Measurements from ENCODE around the gene NLRP9.

NLRP9 gene

DNA sequence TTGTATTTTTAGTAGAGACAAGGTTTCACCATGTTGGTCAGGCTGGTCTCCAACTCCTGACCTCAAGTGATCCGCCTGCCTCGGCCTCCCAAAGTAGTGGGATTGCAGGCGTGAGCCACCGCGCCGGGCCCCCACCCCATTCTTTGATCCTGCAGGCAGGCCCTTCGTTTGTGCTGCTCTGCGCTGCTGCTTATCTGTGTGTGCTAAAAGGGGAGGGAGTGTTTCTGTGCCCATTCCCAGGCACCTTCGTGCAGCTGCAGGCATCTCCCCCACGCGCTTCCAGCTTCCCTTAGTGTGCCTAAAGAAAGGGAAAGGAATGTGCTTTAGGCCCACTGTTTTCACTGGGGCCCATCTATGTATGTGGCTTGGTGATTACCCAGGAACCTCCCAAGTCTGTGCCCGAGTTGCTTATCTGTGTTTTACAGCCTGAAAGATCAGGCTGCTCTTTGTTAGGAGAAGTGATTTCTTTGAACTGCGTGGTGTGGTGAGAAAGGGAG, 36.0 kb downstream of the NLRP9 start:
- DNase-seq, result no peak

DNA sequence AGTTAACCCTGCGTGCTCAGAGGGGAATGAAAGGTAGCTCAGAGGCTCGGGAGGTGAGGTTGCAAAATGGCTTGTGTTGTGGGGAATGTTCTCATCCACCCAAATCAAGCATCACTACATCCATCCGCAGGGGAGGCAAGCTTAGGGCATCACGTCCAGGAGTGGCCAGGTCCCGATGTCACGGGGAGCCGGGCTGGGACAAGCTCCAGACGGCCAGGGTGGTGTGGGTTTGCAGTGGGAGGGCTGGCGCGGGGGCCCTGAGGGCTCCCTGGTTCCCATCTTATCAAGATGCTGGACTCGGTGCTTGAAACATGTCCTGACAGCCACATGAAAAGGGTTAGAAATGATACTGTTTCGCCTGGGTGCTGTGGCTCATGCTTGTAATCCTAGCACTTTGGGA, 37.4 kb downstream of the NLRP9 start:
- no peak for DNase-seq

DNA sequence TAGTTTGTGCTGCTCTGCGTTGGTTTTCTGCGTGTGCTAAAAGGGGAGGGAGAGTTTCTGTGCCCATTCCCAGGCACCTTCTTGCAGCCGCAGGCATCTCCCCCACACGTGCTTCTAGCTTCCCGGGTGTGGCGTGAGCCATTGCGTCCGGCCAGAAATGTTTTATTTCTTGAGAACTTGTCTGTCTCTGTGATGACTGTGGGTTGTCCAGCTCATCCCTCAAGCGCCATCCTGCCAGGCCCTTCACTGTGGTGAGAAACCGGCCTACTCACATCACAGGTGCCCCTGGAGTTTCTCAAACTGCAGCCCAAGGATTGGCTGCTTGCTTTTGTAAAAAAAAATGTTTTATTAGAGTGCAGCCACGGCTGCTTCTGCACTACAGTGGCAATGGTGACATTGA, 39.0 kb downstream of the NLRP9 start:
- DNase-seq, result no peak

DNA sequence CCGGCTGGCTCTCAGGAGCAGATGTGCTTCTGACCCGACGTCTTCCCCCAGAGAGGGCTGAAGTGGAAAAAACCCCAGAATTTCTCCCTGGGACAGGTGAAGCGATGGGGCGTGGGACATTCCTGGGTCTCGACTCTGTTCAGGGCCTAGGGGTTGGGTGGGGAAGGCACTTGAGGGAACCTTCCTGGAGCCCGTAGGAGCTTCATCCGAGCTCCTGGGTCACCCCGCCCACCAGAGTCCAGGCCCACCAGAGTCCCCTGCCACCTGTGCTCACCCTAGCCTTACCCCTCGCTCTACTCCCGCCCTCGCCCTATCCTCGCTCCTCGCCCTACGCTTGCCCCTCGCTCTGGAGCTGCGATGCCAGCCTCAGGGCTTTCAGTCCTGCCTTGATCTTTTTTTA, 39.9 kb downstream of the NLRP9 start:
- DNase-seq, result no peak

DNA sequence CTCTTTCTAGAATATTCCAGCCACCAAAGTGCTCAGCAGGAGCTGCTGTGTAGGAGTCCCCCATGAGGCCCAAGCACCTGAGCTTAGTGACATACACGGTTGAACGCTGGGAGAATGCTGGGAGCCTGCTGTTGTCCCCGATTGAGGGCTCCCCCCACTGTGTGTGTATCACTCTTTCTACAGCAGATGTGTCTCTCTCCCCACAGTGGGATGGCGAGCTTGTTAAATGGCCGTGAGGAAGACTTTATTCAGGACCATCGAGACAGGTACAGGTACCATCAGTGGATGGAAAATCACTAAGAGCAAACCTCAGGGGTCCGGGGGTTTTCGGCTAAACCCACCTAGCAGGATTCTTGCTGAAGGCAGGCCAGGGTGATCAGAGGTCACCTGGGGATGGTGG, 40.5 kb downstream of the NLRP9 start:
- DNase-seq, result no peak

DNA sequence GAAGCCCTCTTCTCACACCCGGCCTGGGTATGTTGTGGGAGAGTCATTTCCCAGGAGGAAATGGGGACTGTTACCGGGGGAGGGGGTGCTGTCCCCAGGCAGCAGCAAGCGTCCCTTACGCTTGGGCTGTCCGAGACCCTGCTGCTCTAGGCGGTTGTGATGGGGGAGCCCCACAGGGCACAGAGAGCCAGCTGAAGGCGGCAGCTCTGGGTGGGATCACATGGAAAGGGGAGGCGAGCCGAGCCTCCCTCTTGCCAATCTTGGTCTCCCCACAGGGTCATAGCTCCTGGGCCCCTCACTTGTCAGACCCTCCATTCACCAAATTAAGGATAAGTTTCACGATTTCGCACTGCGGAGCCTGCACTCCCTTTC, 41.1 kb downstream of the NLRP9 start:
- no peak for DNase-seq

DNA sequence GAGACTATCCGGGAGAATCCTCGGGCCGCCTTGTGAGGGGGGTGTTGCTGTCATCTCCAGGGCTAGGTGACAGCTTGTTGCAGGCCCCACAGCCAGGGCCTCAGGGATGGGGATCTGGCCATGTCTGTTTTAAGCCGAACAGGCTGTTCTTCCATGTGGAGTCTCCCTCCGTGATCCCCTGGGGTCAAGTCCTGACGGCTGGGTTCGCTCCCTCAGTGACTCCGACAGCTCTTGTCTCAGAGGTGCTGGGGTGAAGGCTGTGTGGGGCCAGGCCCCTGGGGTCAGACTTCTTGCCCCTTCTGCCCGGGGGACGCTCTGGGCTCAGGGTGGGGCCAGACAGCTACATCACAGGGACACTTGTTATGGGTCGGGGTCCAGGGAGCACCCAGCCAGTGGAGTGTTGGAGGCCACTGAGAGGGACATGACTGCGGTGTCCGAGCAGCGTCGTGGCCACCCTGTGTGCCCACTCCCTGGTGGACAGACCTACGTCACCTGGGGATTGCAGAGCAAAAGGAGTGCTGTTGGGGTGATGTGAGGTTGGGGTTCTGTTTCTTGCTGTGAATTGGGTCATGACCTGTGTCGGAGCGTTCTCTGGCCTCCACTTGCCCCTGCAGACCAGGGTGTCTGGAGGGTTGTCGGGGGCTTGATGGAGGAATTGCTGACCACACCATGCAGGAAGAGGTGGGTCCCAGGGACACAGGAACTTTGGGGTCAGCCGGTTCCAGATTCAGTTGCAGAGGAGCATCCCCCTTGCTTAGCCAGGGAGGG, 41.7 kb downstream of the NLRP9 start:
- no peak for DNase-seq

DNA sequence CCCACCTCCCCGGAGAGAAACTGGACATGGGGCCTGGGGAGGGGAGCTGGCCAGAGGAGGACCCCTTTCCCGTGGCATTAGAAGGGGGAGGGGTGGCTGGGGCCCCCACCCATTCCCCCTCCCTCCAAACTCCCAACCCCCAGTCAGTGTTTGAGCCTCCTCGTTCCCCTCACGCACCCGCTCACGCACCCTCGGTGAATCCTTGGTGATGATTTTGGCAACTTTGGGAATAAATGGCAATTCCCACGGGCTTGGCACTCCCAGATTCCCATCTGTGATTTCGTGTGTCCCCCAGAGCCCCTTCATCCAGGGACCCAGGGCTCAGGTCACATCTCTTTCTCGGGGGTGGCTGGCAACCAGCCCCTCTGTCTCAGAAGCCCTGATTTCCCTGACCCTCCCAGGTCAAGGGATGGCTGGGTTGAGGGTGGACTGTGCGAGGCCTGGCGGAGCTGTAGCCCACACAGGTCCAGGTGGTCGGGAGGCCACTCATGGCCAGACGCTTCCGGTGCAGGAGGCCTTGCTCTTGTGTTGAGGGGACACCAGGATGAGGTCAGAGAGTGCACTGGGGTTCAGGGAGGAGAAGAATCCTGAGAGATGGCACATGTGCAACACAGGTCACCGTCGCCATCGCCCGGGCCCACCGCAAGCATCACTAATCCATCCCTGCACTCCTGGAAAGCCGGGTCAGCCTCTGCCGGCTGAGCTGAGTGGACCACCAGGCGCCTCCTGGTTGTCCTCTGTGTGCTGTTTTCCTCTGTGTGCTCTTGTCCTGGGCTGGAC, 42.5 kb downstream of the NLRP9 start:
- no peak for DNase-seq

DNA sequence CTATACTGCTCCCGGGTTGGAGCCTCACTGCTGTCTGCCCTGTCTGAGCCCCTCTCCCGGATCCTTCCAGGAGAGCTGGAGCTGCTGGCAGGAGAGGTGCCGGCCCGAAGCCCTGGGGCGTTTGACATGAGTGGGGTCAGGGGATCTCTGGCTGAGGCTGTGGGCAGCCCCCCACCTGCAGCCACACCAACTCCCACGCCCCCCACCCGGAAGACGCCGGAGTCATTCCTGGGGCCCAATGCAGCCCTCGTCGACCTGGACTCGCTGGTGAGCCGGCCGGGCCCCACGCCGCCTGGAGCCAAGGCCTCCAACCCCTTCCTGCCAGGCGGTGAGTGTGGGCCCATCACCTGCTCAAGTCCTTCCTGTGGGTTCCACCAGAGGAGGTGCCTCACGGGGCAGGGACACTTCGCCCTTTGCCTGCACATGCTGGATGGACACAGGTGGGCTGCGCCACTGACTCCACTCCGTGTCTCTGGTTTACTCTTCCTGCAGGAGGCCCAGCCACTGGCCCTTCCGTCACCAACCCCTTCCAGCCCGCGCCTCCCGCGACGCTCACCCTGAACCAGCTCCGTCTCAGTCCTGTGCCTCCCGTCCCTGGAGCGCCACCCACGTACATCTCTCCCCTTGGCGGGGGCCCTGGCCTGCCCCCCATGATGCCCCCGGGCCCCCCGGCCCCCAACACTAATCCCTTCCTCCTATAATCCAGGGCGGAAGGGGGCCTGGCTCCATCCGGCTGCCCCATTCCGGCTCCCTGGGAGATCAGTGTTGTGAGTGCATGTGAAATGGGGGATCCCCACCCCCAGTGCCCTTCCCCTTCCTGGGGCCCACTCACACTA, 43.3 kb downstream of the NLRP9 start:
- DNase-seq, result no peak

DNA sequence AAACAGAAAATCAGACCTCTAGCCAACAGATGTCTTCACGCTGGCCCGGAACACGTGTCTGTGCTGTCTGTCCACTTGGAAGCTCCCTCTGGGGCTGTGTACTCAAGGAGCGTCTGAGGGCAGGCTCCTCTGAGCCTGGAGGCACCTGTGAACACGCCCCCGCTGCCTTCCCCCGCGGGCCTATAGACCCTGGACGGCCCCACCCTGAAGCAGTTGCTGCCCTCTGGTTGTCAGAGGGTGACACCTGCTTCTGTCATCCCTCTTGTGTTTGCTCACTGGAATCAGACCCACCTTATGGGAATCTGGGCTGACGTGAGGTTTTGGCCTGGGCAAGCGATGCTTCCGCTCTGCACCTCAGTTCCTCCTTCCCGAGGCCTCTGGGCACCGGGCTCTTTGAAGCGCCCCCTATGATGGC, 44.0 kb downstream of the NLRP9 start:
- DNase-seq, result no peak

DNA sequence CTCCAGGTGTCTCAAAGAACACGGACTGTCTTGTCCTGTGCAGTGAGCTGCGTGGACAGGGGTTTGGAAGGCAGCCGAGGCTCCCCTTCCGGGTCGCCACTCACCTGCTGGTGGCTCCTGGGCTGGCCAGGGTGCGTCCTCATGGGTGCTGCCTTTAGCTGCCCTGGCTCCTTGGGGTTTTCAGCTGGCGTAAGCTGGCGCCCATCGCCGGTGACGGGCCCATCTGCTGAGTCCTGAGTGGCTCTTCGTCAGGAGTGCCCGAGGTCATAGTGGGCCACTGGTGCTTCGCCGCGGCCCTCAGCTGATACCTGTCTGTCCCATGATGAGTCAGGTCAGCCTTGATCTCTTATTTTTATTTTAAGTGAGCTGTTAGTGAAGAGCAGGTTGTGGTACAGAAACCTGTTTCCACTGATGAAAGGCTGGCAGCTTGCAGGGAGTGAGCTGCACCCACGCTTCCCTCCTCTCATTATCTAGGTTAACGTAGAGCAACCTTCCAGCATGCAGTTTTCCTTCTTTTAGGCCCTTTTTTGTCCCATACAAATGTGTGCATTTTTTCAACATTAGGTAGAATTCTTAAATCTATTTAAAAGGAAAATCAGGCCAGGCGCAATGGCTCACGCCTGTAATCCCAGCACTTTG, 44.7 kb downstream of the NLRP9 start:
- DNase-seq, result no peak

DNA sequence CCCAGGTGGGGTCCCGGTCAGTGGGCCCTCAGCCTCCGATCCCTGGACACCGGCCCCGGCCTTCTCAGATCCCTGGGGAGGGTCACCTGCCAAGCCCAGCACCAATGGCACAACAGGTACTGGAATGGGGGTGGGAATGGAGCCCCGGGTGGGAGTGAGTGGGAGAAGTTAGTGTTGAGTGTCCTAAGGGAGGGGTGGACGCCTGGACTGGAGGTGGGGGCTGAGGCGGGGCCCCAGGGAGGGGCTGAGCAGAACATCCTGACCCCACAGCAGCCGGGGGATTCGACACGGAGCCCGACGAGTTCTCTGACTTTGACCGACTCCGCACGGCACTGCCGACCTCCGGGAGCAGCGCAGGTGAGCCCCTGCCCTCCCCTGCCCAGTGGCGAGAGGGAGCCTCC, 45.5 kb downstream of the NLRP9 start:
- DNase-seq, result no peak

DNA sequence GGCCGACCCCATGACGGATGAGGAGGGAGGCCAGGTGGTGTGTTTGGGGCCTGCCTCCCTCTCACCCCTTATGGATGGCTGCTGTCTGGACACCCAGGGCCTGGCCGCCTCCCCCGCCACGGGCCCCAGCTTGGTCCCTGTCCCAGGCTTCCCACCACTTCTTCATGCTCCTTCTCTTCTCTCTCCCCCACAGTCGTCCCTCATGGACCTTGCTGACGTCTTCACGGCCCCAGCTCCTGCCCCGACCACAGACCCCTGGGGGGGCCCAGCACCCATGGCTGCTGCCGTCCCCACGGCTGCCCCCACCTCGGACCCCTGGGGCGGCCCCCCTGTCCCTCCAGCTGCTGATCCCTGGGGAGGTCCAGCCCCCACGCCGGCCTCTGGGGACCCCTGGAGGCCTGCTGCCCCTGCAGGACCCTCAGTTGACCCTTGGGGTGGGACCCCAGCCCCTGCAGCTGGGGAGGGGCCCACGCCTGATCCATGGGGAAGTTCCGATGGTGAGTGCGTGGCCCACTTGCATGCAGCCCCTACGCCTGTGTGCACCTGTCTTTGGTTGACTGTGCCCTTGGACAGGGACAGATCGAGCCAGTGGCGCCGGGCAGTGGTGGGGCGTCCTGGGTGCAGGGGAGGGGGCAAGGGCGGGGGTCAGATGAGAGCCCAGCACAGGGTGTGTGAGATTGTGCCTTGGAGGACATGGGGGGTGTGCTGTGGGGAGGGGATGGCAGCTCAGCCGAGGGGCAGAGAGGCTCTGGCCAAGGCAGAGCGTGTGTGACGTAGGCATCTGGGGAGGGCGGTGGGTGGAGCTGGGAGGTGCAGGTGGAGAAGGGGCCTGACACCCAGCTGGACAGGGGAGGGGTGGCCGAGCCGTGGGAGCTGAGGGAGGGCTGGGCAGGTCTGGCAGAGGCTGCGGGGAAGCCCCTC, 46.4 kb downstream of the NLRP9 start:
- DNase-seq, result no peak

DNA sequence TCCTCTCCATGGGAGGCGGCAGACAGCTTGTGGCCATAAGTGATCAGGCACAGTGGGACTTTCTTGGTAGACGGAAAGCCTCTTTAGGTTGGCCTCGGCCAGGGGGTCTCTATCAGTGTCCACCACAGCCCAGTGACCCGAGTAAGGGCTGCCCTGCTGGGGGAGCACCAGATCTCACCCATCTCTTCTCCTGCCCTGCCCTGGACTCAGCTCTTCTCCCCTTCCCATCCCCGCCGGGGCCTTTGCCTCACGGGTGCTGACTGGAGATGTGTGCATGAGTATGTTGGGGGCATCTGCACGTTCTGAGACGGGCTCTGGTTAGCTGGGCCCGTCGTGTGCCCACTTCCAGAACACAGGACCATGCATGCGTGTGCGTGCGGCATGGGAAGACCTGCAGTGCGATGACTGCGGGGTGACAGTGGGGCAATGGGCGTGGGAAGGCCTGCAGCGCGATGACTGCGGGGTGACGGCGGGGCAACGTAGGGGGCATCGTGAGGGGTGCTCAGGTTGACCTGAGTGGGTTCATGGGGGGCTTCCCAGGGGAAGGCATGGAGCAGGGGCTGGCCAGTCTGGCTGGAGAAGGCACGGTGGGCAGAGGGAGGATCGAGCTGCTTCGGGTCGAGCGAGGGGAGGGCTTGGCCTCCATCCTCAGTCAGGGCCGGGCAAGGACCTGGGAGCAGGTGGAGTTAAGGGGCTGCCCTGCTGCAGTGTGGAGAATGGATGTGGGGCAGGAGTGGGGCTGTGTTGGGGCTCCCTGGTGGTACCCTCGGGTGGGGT, 47.2 kb downstream of the NLRP9 start:
- no peak for DNase-seq

DNA sequence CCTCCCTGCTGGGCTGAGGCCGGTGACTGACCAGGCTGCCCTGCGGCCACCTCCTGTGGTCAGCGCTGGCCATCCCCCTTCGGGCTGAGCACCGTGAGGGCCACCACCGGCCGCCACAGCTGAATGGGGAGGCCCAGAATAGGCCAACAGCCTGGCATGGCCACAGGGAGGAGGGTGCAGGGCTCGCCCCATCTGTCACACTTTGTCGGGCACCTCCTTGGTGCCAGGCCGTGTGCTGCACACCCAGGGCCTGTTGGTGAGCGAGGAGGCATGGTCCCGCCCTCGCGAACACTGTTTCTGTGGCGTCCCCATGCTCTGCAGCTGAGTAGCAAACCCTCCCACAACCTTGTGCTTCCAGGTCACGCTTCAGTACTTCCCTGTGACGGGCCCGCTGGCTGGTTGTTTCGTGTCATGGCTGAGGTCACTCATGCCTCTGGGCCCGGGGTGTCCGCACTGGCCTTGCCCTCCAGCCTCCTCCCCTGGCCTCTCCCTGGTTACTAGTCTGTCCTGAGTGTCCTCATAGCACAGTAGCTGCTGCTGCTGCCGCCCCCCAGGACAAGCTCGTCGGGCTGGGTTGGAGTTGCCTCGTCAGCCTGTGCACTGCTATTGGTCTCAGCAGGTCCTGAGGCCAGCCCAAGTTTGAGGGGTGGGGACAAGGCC, 48.0 kb downstream of the NLRP9 start:
- DNase-seq, result no peak

DNA sequence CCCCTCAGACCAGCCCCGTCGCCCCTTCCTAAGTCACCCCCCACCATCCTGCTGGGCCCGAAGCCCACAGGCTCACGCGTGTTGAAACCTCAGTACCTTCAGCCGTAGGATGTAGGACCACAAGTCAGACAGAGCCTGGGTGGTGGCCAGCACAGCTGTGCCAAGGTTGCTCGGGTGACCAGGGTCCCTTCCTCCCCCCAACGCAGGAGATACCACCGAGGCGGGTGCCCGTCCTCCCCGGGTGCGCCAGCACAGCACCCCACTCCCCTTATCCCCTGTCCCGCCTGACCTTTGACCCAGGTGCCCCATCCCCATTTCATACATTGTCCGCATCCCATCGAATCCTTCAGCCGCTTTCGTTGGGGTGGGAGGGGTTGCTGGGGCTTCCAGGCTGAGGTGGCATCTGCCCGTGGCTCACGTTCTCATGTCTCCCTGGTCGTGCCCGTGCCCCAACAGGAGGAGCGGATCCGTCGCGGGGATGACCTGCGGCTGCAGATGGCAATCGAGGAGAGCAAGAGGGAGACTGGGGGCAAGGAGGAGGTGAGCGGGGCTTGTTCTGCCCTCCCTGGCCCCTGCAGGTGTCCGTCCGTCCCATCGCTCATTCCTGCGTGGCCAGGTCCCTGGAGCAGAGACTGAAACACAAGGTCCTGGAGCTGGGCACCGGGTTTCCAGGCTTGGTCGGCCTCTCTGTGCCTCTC, 48.6 kb downstream of the NLRP9 start:
- DNase-seq, result no peak

DNA sequence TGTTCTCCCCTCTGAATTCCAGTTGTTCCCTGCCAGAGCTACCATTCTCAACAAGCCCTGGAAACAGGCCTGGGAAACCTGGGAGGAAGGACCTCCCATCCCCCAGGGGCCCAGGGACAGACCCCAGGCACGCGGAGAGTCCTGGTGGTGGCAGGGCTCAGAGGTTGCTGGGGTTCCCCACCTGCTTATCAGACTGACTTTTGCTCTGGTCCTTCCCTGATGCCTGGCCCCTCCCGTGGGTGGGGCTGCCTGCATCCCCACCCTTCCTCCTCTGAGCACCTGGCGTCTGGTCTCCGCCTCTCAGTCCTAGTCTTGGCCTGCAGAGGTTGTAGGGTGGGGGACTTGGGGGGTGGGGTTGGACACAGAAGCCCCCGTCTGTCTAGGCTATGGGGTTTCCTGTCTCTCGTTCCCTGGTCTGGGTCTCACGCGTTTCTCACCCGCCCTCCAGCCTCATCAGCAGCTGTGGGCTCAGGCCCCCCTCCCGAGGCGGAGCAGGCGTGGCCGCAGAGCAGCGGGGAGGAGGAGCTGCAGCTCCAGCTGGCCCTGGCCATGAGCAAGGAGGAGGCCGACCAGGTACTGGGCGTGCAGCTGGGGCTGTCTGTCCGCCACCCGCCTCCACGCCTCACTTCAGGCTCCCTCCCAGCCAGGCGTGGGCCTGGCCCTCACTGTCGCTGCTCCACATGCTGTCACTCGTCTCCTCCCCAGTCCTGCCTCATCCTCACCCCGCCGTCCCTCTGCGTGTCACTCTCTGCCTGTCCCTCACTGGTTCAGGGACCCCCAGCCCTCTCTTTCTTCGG, 49.6 kb downstream of the NLRP9 start:
- peak in 1 of 2 experiments; percentile 25 for DNase-seq

DNA sequence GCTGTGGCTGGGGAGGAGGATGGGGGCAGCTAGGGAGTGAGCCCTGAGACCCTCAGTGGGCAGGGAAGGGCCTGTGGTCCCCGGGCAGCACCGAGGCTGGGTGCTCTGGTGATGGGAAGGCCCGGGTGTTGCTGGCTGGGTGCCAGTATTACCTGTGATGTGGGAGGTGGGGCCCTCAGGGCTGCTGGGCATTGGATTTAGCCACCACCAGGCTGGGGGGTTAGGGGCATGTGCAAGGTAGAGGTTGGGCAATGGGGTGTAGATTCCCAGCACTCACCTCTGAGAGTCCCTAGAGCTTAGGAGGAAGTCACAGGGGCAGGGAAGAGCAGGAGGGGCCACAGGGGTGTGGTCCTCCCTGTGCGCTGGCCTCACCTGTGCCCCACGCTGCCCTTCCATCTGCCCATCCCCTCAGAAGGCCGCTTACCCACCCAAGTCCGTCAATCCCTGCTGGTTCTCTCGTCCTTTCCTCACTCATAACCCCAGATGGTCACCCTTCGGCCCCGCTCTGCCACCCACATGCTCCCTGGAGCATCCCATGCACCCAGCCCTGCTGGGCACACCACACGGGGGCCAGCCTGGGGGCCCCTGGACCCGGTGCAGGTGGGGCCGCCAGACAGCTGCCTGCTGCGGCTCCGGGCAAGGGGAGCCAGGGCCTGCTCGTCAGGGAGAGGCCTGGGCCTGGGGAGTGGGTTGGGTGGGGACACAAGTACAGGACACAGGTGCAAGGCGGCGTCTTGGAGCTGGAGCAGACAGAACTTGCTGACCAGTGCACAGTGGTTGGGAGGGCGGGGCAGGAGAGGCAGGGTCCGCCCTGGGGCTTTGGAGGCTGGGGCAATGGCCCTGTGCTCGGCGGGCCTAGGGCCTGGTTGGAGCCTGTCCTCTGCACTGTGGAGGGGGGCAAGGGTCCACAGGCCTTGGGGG, 50.7 kb downstream of the NLRP9 start:
- DNase-seq, result no peak
